ENCODE results near the gene ATP9B. TPM values are rescaled to one million over a fixed set of nuclear protein-coding genes. Genes with fewer than 3 reads are reported as not detected.

The ATP9B gene
- polyA plus RNA-seq, 4 donors = 4.3 to 19.6 (median 12.2) TPM

GRCh38 chr18:79185648-79186047 is 116.5 kb downstream of the ATP9B start:
- Histone ChIP-seq H3K4me3 (ENCODE audit: low read depth in 1 of 3, low read length in 3 of 3) (no peak overlapping the region), H3K36me3 (ENCODE audit: control insufficient read depth in 3 of 3, insufficient read depth in 2 of 3, low read depth in 1 of 3, low read length in 3 of 3) (peaks cover 0 to 8% (median 0%) of the 10 kb centered on the region in 3 donors), H3K27me3 (ENCODE audit: control insufficient read depth in 3 of 3, insufficient read depth in 3 of 3, low read length in 3 of 3) (no peaks in the 10 kb centered on the region), H3K9me3 (ENCODE audit: control insufficient read depth in 2 of 2, insufficient read depth in 1 of 2, low read depth in 1 of 2, low read length in 1 of 2) (no peaks in the 10 kb centered on the region), H3K27ac (ENCODE audit: low read depth in 1 of 3, low read length in 2 of 3) (no peak overlapping the region), H3K4me1 (ENCODE audit: control insufficient read depth in 3 of 3, insufficient read depth in 2 of 3, low read depth in 1 of 3, low read length in 2 of 3) (no peaks in the 10 kb centered on the region)
- DNase-seq = no peak
- no peak for FAIRE-seq
- 88 to 94% (median 90%) methylated on average over 3 of the region's 3 CpGs for WGBS, 3 donors

GRCh38 chr18:79186649-79187048 is 117.5 kb downstream of the ATP9B start:
- no peak for DNase-seq
- WGBS, 3 donors = 89 to 96% (median 93%) methylated on average over 2 of the region's 2 CpGs
- FAIRE-seq = no peak

GRCh38 chr18:79187532-79188277 is 118.5 kb downstream of the ATP9B start:
- H3K4me1 ChIP-seq (ENCODE audit: control insufficient read depth in 3 of 3, insufficient read depth in 2 of 3, low read depth in 1 of 3, low read length in 2 of 3) = no peaks in the 10 kb centered on the region
- 76 to 93% (median 90%) methylated on average over 7 of the region's 7 CpGs for WGBS, 3 donors
- no peaks in the 10 kb centered on the region for H3K9me3 ChIP-seq (ENCODE audit: control insufficient read depth in 2 of 2, insufficient read depth in 1 of 2, low read depth in 1 of 2, low read length in 1 of 2)
- FAIRE-seq (no peak), DNase-seq (no peak)
- H3K36me3 ChIP-seq (ENCODE audit: control insufficient read depth in 3 of 3, insufficient read depth in 2 of 3, low read depth in 1 of 3, low read length in 3 of 3) = peaks cover 0 to 8% (median 0%) of the 10 kb centered on the region in 3 donors
- H3K4me3 ChIP-seq (ENCODE audit: low read depth in 1 of 3, low read length in 3 of 3) = no peak overlapping the region
- H3K27me3 ChIP-seq (ENCODE audit: control insufficient read depth in 3 of 3, insufficient read depth in 3 of 3, low read length in 3 of 3) = no peaks in the 10 kb centered on the region
- no peak overlapping the region for H3K27ac ChIP-seq (ENCODE audit: low read depth in 1 of 3, low read length in 2 of 3)

More at GRCh38 chr18:79186649-79187048, 117.5 kb downstream of the ATP9B start:
- Histone ChIP-seq H3K27me3 (ENCODE audit: control insufficient read depth in 3 of 3, insufficient read depth in 3 of 3, low read length in 3 of 3) (no peaks in the 10 kb centered on the region), H3K9me3 (ENCODE audit: control insufficient read depth in 2 of 2, insufficient read depth in 1 of 2, low read depth in 1 of 2, low read length in 1 of 2) (no peaks in the 10 kb centered on the region), H3K4me3 (ENCODE audit: low read depth in 1 of 3, low read length in 3 of 3) (no peak overlapping the region), H3K27ac (ENCODE audit: low read depth in 1 of 3, low read length in 2 of 3) (no peak overlapping the region), H3K4me1 (ENCODE audit: control insufficient read depth in 3 of 3, insufficient read depth in 2 of 3, low read depth in 1 of 3, low read length in 2 of 3) (no peaks in the 10 kb centered on the region), H3K36me3 (ENCODE audit: control insufficient read depth in 3 of 3, insufficient read depth in 2 of 3, low read depth in 1 of 3, low read length in 3 of 3) (peaks cover 0 to 8% (median 0%) of the 10 kb centered on the region in 3 donors)

GRCh38 chr18:79191418-79191817 is 122.2 kb downstream of the ATP9B start:
- DNase-seq (no peak), FAIRE-seq (no peak)
- Histone ChIP-seq H3K27ac (ENCODE audit: low read depth in 1 of 3, low read length in 2 of 3) (no peak overlapping the region), H3K27me3 (ENCODE audit: control insufficient read depth in 3 of 3, insufficient read depth in 3 of 3, low read length in 3 of 3) (no peaks in the 10 kb centered on the region), H3K4me3 (ENCODE audit: low read depth in 1 of 3, low read length in 3 of 3) (no peak overlapping the region), H3K4me1 (ENCODE audit: control insufficient read depth in 3 of 3, insufficient read depth in 2 of 3, low read depth in 1 of 3, low read length in 2 of 3) (no peaks in the 10 kb centered on the region), H3K36me3 (ENCODE audit: control insufficient read depth in 3 of 3, insufficient read depth in 2 of 3, low read depth in 1 of 3, low read length in 3 of 3) (peaks cover 3 to 13% (median 3%) of the 10 kb centered on the region in 3 donors), H3K9me3 (ENCODE audit: control insufficient read depth in 2 of 2, insufficient read depth in 1 of 2, low read depth in 1 of 2, low read length in 1 of 2) (no peaks in the 10 kb centered on the region)
- 88 to 95% (median 93%) methylated on average over 4 of the region's 4 CpGs for WGBS, 3 donors

GRCh38 chr18:79191956-79192355 is 122.8 kb downstream of the ATP9B start:
- Histone ChIP-seq H3K9me3 (ENCODE audit: control insufficient read depth in 2 of 2, insufficient read depth in 1 of 2, low read depth in 1 of 2, low read length in 1 of 2) (no peaks in the 10 kb centered on the region), H3K27me3 (ENCODE audit: control insufficient read depth in 3 of 3, insufficient read depth in 3 of 3, low read length in 3 of 3) (no peaks in the 10 kb centered on the region), H3K27ac (ENCODE audit: low read depth in 1 of 3, low read length in 2 of 3) (no peak overlapping the region), H3K36me3 (ENCODE audit: control insufficient read depth in 3 of 3, insufficient read depth in 2 of 3, low read depth in 1 of 3, low read length in 3 of 3) (peaks cover 3 to 13% (median 3%) of the 10 kb centered on the region in 3 donors), H3K4me3 (ENCODE audit: low read depth in 1 of 3, low read length in 3 of 3) (no peak overlapping the region), H3K4me1 (ENCODE audit: control insufficient read depth in 3 of 3, insufficient read depth in 2 of 3, low read depth in 1 of 3, low read length in 2 of 3) (no peaks in the 10 kb centered on the region)
- 85 to 92% (median 89%) methylated on average over 5 of the region's 5 CpGs for WGBS, 3 donors
- DNase-seq (no peak), FAIRE-seq (no peak)

GRCh38 chr18:79193826-79194225 is 124.6 kb downstream of the ATP9B start:
- Histone ChIP-seq H3K36me3 (ENCODE audit: control insufficient read depth in 3 of 3, insufficient read depth in 2 of 3, low read depth in 1 of 3, low read length in 3 of 3) (peaks cover 3 to 9% (median 3%) of the 10 kb centered on the region in 3 donors), H3K4me1 (ENCODE audit: control insufficient read depth in 3 of 3, insufficient read depth in 2 of 3, low read depth in 1 of 3, low read length in 2 of 3) (no peaks in the 10 kb centered on the region), H3K9me3 (ENCODE audit: control insufficient read depth in 2 of 2, insufficient read depth in 1 of 2, low read depth in 1 of 2, low read length in 1 of 2) (no peaks in the 10 kb centered on the region), H3K27ac (ENCODE audit: low read depth in 1 of 3, low read length in 2 of 3) (no peak overlapping the region), H3K4me3 (ENCODE audit: low read depth in 1 of 3, low read length in 3 of 3) (no peak overlapping the region), H3K27me3 (ENCODE audit: control insufficient read depth in 3 of 3, insufficient read depth in 3 of 3, low read length in 3 of 3) (no peaks in the 10 kb centered on the region)
- WGBS, 3 donors = 85 to 88% (median 86%) methylated on average over 2 of the region's 2 CpGs
- DNase-seq (no peak), FAIRE-seq (no peak)

GRCh38 chr18:79195716-79196683 is 126.8 kb downstream of the ATP9B start:
- WGBS, 3 donors = 85 to 93% (median 86%) methylated on average over 10 of the region's 10 CpGs
- peaks cover 3 to 4% (median 3%) of the 10 kb centered on the region in 3 donors for H3K36me3 ChIP-seq (ENCODE audit: control insufficient read depth in 3 of 3, insufficient read depth in 2 of 3, low read depth in 1 of 3, low read length in 3 of 3)
- no peaks in the 10 kb centered on the region for H3K27me3 ChIP-seq (ENCODE audit: control insufficient read depth in 3 of 3, insufficient read depth in 3 of 3, low read length in 3 of 3)
- H3K9me3 ChIP-seq (ENCODE audit: control insufficient read depth in 2 of 2, insufficient read depth in 1 of 2, low read depth in 1 of 2, low read length in 1 of 2) = no peaks in the 10 kb centered on the region
- no peaks in the 10 kb centered on the region for H3K4me1 ChIP-seq (ENCODE audit: control insufficient read depth in 3 of 3, insufficient read depth in 2 of 3, low read depth in 1 of 3, low read length in 2 of 3)
- FAIRE-seq (no peak), DNase-seq (no peak)
- no peak overlapping the region for H3K27ac ChIP-seq (ENCODE audit: low read depth in 1 of 3, low read length in 2 of 3)
- no peak overlapping the region for H3K4me3 ChIP-seq (ENCODE audit: low read depth in 1 of 3, low read length in 3 of 3)

- 81 to 91% (median 85%) methylated on average over 4 of the region's 4 CpGs for WGBS, 3 donors
- Histone ChIP-seq H3K27me3 (ENCODE audit: control insufficient read depth in 3 of 3, insufficient read depth in 3 of 3, low read length in 3 of 3) (no peaks in the 10 kb centered on the region), H3K4me1 (ENCODE audit: control insufficient read depth in 3 of 3, insufficient read depth in 2 of 3, low read depth in 1 of 3, low read length in 2 of 3) (no peaks in the 10 kb centered on the region), H3K36me3 (ENCODE audit: control insufficient read depth in 3 of 3, insufficient read depth in 2 of 3, low read depth in 1 of 3, low read length in 3 of 3) (peaks cover 3 to 4% (median 3%) of the 10 kb centered on the region in 3 donors), H3K4me3 (ENCODE audit: low read depth in 1 of 3, low read length in 3 of 3) (no peak overlapping the region), H3K9me3 (ENCODE audit: control insufficient read depth in 2 of 2, insufficient read depth in 1 of 2, low read depth in 1 of 2, low read length in 1 of 2) (no peaks in the 10 kb centered on the region), H3K27ac (ENCODE audit: low read depth in 1 of 3, low read length in 2 of 3) (no peak overlapping the region)
- FAIRE-seq = no peak
- DNase-seq = no peak
These were observed 128.3 kb downstream of the ATP9B start for GRCh38 chr18:79197531-79197930.

All from small intestine (tissue), 7 donors.